K562 (cell line): ENCODE measurements around the gene ZNF45. TPM values are rescaled to one million over a fixed set of nuclear protein-coding genes. Genes with fewer than 3 reads are reported as not detected.

Source experiments
- ATF6 ChIP-seq: sonication (generic); formaldehyde crosslinking; IDR thresholded peaks from 2 replicates; pipeline ENCODE4 v1.4.0; 2020; ENCODE audit warnings: mild to moderate bottlenecking, missing genetic modification reagents
- CCNT2 ChIP-seq: IDR thresholded peaks from 2 replicates; pipeline ENCODE4 v1.6.1; 2011; ENCODE audit warnings: borderline replicate concordance, low read depth, mild to moderate bottlenecking, moderate library complexity, mixed read lengths, low read length; ENCODE audit not compliant: insufficient read length; ENCODE audit errors: extremely low read depth
- CHD2 ChIP-seq: IDR thresholded peaks from 2 replicates; pipeline ENCODE4 v1.6.1; 2011; ENCODE audit warnings: low read depth, low read length
- FOXA1 ChIP-seq: fragments of 450-650 bp; IDR thresholded peaks from 2 replicates; pipeline ENCODE4 v1.6.1; 2016; ENCODE audit warnings: mild to moderate bottlenecking, borderline replicate concordance
- FOXK2 ChIP-seq, 2 experiments: fragments of 450-650 bp; IDR thresholded peaks in 1 of 2; conservative IDR thresholded peaks in 1 of 2; 2 replicates each; pipeline ENCODE4 v1.6.1; 2016; ENCODE audit warnings: low read depth in 2 of 2, mild to moderate bottlenecking in 1 of 2
- GATA2 ChIP-seq: sonication (generic); formaldehyde crosslinking; IDR thresholded peaks from 2 replicates; pipeline ENCODE4 v1.4.0; 2020; ENCODE audit warnings: mild to moderate bottlenecking, missing genetic modification reagents
- GATAD2A ChIP-seq: fragments of 450-650 bp; IDR thresholded peaks from 2 replicates; pipeline ENCODE4 v1.6.1; 2017
- HDGF ChIP-seq: fragments of 450-650 bp; IDR thresholded peaks from 2 replicates; pipeline ENCODE4 v1.6.1; 2016
- HNRNPL ChIP-seq: fragments of 200-400 bp; formaldehyde crosslinking; IDR thresholded peaks from 2 replicates; pipeline ENCODE4 v1.6.1; 2017; ENCODE audit warnings: low read depth, mild to moderate bottlenecking, low read length
- NR4A1 ChIP-seq, 2 experiments: fragments of 250-450 bp in 1 of 2; fragments of 450-650 bp in 1 of 2; sonication (Bioruptor Pico) in 1 of 2; IDR thresholded peaks; 2 replicates each; pipeline versions ENCODE4 v1.4.0 to v1.6.1; 2016 to 2020; ENCODE audit warnings: mild to moderate bottlenecking in 2 of 2, missing compliant biosample characterization in 1 of 2, missing genetic modification characterization in 1 of 2, moderate library complexity in 1 of 2
- RBM15 ChIP-seq: fragments of 200-400 bp; formaldehyde crosslinking; IDR thresholded peaks from 2 replicates; pipeline ENCODE4 v1.6.1; 2018; ENCODE audit warnings: mild to moderate bottlenecking, low read length, moderate library complexity; ENCODE audit not compliant: insufficient read depth
- SIN3A ChIP-seq, 2 experiments: fragments of 150-350 bp in 1 of 2; IDR thresholded peaks; 2 replicates each; pipeline ENCODE4 v1.6.1; 2011 to 2016; ENCODE audit warnings: borderline replicate concordance in 2 of 2, low read depth in 2 of 2, low read length in 2 of 2, mild to moderate bottlenecking in 2 of 2, moderate library complexity in 2 of 2; ENCODE audit not compliant: control insufficient read depth in 1 of 2
- STAG1 ChIP-seq: sonication (generic); formaldehyde crosslinking; IDR thresholded peaks from 2 replicates; pipeline ENCODE4 v1.5.0; 2020; ENCODE audit warnings: missing genetic modification reagents, borderline replicate concordance
- ZBTB8A ChIP-seq: fragments of 450-650 bp; IDR thresholded peaks from 2 replicates; pipeline ENCODE4 v1.6.1; 2018; ENCODE audit warnings: mild to moderate bottlenecking, moderate library complexity; ENCODE audit not compliant: partially characterized antibody
- ZNF121 ChIP-seq: sonication (generic); formaldehyde crosslinking; conservative IDR thresholded peaks from 2 replicates; pipeline ENCODE4 v1.8.0; 2022; ENCODE audit warnings: missing genetic modification reagents
- ZNF408 ChIP-seq: fragments of 250-450 bp; sonication (Bioruptor Pico); IDR thresholded peaks from 2 replicates; pipeline ENCODE4 v1.4.0; 2020; ENCODE audit warnings: low read depth, mild to moderate bottlenecking, moderate library complexity
- ZNF644 ChIP-seq: fragments of 200-800 bp; sonication (Bioruptor generic); IDR thresholded peaks from 2 replicates; pipeline ENCODE4 v1.6.1; 2016; ENCODE audit warnings: low read depth, missing genetic modification characterization, missing compliant biosample characterization
- ZNF76 ChIP-seq: fragments of 250-450 bp; sonication (Bioruptor Pico); IDR thresholded peaks from 2 replicates; pipeline ENCODE4 v1.4.0; 2020; ENCODE audit warnings: mild to moderate bottlenecking, moderate library complexity, borderline replicate concordance
- polyA plus RNA-seq, 8 experiments: library from polyadenylated mRNA; depleted of rRNA in 4 of 8; stranded (reverse) in 5 of 8; unstranded in 3 of 8; fragments of >200 nt; fragmentation: Nextera tagmentation in 2 of 8; fragmentation: Illumina TruSeq in 1 of 8; extraction: Ambion mirVana in 2 of 8; extraction: Trizol in 1 of 8; gene quantifications; 2 replicates each; pipeline versions ENCODE4 v1.2.1 to v1.2.3, GENCODE V29; 2011 to 2014; ENCODE audit warnings: inconsistent platforms in 1 of 8, missing spikeins in 1 of 8
- total RNA-seq, 7 experiments: library from RNA; depleted of rRNA in 6 of 7; stranded (reverse); fragments of >200 nt in 6 of 7; fragmentation: Illumina TruSeq in 2 of 7; extraction: Trizol in 2 of 7; gene quantifications; 2 replicates each; pipeline versions ENCODE4 v1.2.1 to v1.2.3, GENCODE V29; 2011 to 2021; ENCODE audit warnings: low replicate concordance in 1 of 7
- TF ChIP-seq, protein P1 (sequence below), 3 experiments: IDR thresholded peaks in 2 of 3; conservative IDR thresholded peaks in 1 of 3; 2 replicates each; pipeline ENCODE4 v1.5.1; 2011 to 2012; ENCODE audit warnings: low read length in 3 of 3, mild to moderate bottlenecking in 3 of 3, control low read depth in 2 of 3, improper control_type of control experiment in 1 of 3, inconsistent platforms in 1 of 3, low read depth in 1 of 3, mixed read lengths in 1 of 3, moderate library complexity in 1 of 3; ENCODE audit not compliant: insufficient read depth in 2 of 3
- TF ChIP-seq, protein P2 (sequence below): fragments of 450-650 bp; IDR thresholded peaks from one replicate; pipeline ENCODE4 v1.6.1; 2018; ENCODE audit warnings: mild to moderate bottlenecking, moderate library complexity; ENCODE audit not compliant: partially characterized antibody

ZNF45 gene
- total and polyA plus RNA-seq, 9 of the 15 experiments (the other 6 are each of a cell fraction or from before 2014, with no cell fraction given): 2.6 to 10.6 (median 9.4) TPM

DNA sequence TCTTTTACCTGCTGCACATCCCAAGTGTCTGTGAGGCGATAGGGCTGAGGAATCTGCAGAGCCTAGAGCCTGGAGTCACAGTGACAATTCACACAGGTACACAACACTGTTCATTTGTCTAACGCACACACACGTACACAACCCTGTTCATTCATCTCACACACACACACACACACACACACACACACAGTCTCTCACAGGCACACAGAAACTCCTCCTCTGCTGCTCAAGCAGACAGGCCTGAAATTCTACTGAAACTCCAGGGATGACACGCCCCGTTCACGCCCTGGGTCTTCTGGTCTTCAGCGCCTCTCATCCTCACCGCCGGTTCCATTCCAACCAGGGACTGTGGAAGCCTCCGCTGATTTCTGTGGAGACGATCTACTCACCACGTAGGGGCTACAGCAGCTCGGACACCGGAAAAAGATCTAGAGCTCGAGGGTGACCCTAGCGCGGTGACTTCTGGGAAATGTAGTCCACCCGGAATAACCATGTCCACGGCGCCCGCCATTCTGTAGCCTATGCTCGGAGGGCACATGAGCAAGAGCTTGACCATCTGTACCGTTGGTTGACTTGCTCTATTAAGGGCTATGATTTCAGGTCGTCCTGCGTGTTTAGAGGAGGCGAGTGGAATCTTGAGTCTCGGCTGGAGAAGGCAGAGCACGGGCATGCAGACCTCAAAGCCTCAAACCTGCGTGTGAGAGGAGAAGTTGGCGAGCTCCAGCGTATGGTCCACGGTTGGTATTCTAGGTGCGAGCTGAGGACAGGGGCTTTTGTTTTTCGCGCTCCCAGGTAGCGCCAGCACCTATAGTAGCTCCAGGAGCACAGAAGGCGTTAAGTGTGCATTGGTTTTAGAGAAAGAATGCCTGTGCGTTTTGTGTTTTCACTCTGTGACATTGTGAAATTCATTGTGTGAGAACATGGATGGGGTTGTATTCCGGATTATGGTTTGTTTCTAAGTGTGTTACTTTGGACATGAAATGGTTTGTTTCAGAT, 33.4 kb downstream of the ZNF45 start (continued):
- no peak for TF ChIP-seq STAG1 (CRISPR knock-in tag)
- TF ChIP-seq, protein P1, sequence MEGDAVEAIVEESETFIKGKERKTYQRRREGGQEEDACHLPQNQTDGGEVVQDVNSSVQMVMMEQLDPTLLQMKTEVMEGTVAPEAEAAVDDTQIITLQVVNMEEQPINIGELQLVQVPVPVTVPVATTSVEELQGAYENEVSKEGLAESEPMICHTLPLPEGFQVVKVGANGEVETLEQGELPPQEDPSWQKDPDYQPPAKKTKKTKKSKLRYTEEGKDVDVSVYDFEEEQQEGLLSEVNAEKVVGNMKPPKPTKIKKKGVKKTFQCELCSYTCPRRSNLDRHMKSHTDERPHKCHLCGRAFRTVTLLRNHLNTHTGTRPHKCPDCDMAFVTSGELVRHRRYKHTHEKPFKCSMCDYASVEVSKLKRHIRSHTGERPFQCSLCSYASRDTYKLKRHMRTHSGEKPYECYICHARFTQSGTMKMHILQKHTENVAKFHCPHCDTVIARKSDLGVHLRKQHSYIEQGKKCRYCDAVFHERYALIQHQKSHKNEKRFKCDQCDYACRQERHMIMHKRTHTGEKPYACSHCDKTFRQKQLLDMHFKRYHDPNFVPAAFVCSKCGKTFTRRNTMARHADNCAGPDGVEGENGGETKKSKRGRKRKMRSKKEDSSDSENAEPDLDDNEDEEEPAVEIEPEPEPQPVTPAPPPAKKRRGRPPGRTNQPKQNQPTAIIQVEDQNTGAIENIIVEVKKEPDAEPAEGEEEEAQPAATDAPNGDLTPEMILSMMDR (IDR thresholded peaks at IDR 0.05 in 2 of 3, conservative IDR thresholded peaks at IDR 0.05 in 1 of 3; ENCODE audit: insufficient read depth in 2 of 3, low read depth in 1 of 3, low read length in 3 of 3): no peak
- no peak for TF ChIP-seq NR4A1 (CRISPR knock-in tag; IDR thresholded peaks at IDR 0.05)
- no peak for TF ChIP-seq NR4A1 (tag; IDR thresholded peaks at IDR 0.05)
- TF ChIP-seq CHD2: no peak
- TF ChIP-seq, protein P2, sequence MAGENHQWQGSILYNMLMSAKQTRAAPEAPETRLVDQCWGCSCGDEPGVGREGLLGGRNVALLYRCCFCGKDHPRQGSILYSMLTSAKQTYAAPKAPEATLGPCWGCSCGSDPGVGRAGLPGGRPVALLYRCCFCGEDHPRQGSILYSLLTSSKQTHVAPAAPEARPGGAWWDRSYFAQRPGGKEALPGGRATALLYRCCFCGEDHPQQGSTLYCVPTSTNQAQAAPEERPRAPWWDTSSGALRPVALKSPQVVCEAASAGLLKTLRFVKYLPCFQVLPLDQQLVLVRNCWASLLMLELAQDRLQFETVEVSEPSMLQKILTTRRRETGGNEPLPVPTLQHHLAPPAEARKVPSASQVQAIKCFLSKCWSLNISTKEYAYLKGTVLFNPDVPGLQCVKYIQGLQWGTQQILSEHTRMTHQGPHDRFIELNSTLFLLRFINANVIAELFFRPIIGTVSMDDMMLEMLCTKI: no peak
- TF ChIP-seq HDGF: no peak
- TF ChIP-seq SIN3A (IDR thresholded peaks at IDR 0.05; ENCODE audit: borderline replicate concordance in 2 of 2, control insufficient read depth in 1 of 2, low read depth in 2 of 2, low read length in 2 of 2): 0 out of 4 replicates have a peak, but pooled peaks of 1 of the 2 experiments have one; percentile 25
- no peak for TF ChIP-seq ZBTB8A
- TF ChIP-seq GATA2 (CRISPR knock-in tag): no peak
- TF ChIP-seq FOXA1: no peak
- 0 out of 4 replicates have a peak, but pooled peaks of 1 of the 2 experiments have one; percentile 26 for TF ChIP-seq FOXK2 (conservative IDR thresholded peaks at IDR 0.05 in 1 of 2, IDR thresholded peaks at IDR 0.05 in 1 of 2; ENCODE audit: low read depth in 2 of 2)
- no peak for TF ChIP-seq ZNF121 (CRISPR knock-in tag)
- TF ChIP-seq ATF6 (CRISPR knock-in tag): no peak
- no peak for TF ChIP-seq RBM15
- TF ChIP-seq ZNF408 (CRISPR knock-in tag): no peak
- no peak for TF ChIP-seq HNRNPL
- no peak for TF ChIP-seq GATAD2A
- TF ChIP-seq ZNF76 (CRISPR knock-in tag): no peak
- peak; percentile 72; the same call in 1 of the 2 replicates for TF ChIP-seq ZNF644 (tag)
- no peak for TF ChIP-seq CCNT2
